Calu3 (cell line): ENCODE data around the gene MBD4. TPM values are rescaled to one million over a fixed set of nuclear protein-coding genes. Genes with fewer than 3 reads are reported as not detected.
"Not testable (repeated sequence)": the region's sequence is repeated elsewhere in the genome, so short reads cannot be mapped to it uniquely, and the experiment has no call there.

Experiments used
- BruUV-seq: library from RNA; stranded (reverse); fragments of 400-500 nt; replicated peaks from 2 replicates; lab custom pipeline; 2021; lab: Mats Ljungman, UMichigan
- CTCF ChIA-PET: fragments of 300-600 bp; sonication (Branson Sonifier 250); formaldehyde crosslinking; loops from one replicate; lab custom pipeline; 2022; ENCODE audit warnings: antibody characterized with exemption; lab: Charles Lee
- DNase-seq: peaks from one replicate; pipeline ENCODE4 v3.0.0; 2022
- H3K27ac Mint-ChIP-seq: one replicate; pipeline ENCODE4 v1.8.0; 2022; ENCODE audit warnings: mixed read lengths; ENCODE audit not compliant: unreplicated experiment
- H3K27me3 Mint-ChIP-seq: one replicate; pipeline ENCODE4 v1.8.0; 2022; ENCODE audit warnings: mixed read lengths; ENCODE audit not compliant: unreplicated experiment
- H3K36me3 Mint-ChIP-seq: one replicate; pipeline ENCODE4 v1.8.0; 2022; ENCODE audit warnings: mild to moderate bottlenecking, moderate library complexity, mixed read lengths; ENCODE audit not compliant: insufficient read depth, unreplicated experiment
- H3K4me1 Mint-ChIP-seq: one replicate; pipeline ENCODE4 v1.8.0; 2022; ENCODE audit warnings: mild to moderate bottlenecking, low read depth, mixed read lengths; ENCODE audit not compliant: unreplicated experiment
- H3K4me3 Mint-ChIP-seq: one replicate; pipeline ENCODE4 v1.8.0; 2022; ENCODE audit warnings: mild to moderate bottlenecking, low read depth, moderate library complexity, mixed read lengths; ENCODE audit not compliant: unreplicated experiment
- H3K9me3 Mint-ChIP-seq: one replicate; pipeline ENCODE4 v1.8.0; 2022; ENCODE audit warnings: low read depth, mixed read lengths; ENCODE audit not compliant: unreplicated experiment
- intact Hi-C: fragments of 100-400 bp; cut with micrococcal nuclease; formaldehyde crosslinking; loops from one replicate; pipeline ENCODE4 v1.10.0; 2022; ENCODE audit not compliant: unreplicated experiment
- total RNA-seq: library from RNA; stranded (reverse); gene quantifications from 2 replicates; pipeline ENCODE4 v1.2.3, GENCODE V29; 2022
- TF ChIP-seq, protein P1 (sequence below): fragments of 200-600 bp; IDR thresholded peaks from one replicate; pipeline ENCODE4 v1.8.0; 2022; ENCODE audit warnings: antibody characterized with exemption; ENCODE audit not compliant: unreplicated experiment

MBD4 gene
- total RNA-seq, 1 experiment from 2014 or later, result 52.3 TPM

DNA sequence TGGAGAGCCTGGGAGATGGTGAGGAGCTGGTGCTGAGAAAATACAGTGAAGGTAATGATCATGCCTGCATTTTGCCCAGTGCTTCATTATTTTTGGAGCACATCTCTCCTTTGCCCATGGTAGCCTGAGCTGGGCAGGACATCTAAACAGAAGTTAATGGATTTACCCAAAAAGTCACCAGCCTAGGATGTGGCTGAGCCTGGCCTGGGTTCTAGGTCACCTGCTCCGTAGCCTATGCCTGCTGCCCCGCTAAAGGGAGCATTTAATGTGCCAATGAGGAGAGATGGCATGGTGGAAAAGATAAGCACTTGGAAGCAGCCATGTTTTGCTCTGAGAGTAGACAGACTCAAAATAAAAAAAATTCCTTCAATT is 46.9 kb upstream of the MBD4 start:
- H3K4me1 Mint-ChIP-seq, result no peaks in the 10 kb centered on the region
- no peak overlapping the region for H3K27ac Mint-ChIP-seq
- BruUV-seq, result no TSS peak
- intact Hi-C loops, result no loop called here
- H3K27me3 Mint-ChIP-seq, result no peaks in the 10 kb centered on the region
- no peak overlapping the region for H3K4me3 Mint-ChIP-seq
- CTCF ChIA-PET, result interaction anchor here (0.6 to 1.4 kb wide), 2 partner anchors 46 to 172 kb away, joined by 3 read pairs; no protein-coding TSS in a partner anchor
- TF ChIP-seq, protein P1, sequence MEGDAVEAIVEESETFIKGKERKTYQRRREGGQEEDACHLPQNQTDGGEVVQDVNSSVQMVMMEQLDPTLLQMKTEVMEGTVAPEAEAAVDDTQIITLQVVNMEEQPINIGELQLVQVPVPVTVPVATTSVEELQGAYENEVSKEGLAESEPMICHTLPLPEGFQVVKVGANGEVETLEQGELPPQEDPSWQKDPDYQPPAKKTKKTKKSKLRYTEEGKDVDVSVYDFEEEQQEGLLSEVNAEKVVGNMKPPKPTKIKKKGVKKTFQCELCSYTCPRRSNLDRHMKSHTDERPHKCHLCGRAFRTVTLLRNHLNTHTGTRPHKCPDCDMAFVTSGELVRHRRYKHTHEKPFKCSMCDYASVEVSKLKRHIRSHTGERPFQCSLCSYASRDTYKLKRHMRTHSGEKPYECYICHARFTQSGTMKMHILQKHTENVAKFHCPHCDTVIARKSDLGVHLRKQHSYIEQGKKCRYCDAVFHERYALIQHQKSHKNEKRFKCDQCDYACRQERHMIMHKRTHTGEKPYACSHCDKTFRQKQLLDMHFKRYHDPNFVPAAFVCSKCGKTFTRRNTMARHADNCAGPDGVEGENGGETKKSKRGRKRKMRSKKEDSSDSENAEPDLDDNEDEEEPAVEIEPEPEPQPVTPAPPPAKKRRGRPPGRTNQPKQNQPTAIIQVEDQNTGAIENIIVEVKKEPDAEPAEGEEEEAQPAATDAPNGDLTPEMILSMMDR, result no peak
- DNase-seq, result no peak
- no peaks in the 10 kb centered on the region for H3K36me3 Mint-ChIP-seq
- H3K9me3 Mint-ChIP-seq, result no peaks in the 10 kb centered on the region

DNA sequence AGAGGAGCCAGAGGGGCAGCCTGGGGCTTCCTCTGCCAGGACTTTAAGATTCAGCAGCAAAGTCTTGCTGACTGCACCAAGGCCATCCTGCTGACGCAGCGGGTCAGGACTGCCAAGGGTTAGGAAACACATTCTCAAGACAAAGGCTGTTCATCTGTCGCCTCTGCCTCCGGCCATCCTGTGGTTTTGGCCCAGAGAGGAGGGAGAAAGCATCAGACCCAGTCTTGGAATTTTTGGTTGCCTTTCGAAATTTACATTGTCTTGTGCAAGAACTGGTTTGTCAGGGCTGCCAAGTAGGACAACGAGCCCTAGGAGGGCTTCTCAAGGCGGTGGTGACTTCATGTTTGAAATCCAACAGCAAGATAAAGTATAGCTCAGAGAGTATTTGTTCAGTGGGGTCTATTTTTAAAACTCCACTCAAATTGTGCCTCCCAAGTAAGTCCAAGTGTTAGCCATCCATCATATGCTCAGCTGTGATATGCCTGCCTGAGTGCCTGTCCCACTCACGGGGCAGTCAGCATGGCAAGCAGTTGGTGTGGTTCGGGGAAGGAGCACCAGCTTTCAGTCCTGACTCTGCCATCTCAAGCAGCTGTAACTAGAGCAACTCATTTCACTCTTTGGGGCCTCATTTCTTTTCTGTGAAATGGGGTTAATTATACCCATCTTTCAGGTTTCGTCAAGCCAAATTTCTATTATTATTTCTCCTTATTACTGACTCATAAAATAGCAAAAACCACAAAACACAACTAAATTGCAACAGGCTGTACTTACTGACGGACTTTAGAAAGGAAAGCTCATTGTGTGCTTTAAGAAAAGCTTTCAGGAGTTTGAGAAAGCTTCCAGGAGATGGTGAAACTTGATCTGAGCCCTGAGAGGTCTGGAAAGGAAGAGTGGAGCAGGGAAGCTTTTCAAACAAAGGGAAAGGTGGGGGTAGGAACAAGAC is 46.2 kb upstream of the MBD4 start:
- no peaks in the 10 kb centered on the region for H3K4me1 Mint-ChIP-seq
- BruUV-seq, result no TSS peak

DNA sequence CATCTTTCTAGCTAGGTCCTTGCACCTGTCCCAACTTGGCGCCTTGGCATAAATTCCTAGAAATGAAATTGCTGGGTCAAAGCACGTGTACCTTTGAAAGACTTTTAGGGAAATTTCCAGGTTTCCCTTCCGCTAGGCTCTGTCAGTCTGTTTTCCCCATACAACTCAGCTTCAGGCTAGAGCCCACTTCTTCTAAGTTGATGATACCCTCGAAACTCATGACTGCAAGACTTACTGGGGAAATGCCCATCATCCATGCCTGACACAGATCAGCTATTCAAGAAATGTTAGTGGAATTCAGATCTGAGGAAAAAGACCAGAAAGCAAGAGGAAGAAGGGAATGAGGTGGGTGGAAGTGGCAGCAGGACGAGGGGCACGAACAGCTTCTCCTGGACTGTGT is 45.4 kb upstream of the MBD4 start:
- BruUV-seq, H3K36me3 Mint-ChIP-seq, H3K27me3 Mint-ChIP-seq, H3K9me3 Mint-ChIP-seq, H3K27ac Mint-ChIP-seq, H3K4me1 Mint-ChIP-seq, H3K4me3 Mint-ChIP-seq, DNase-seq, intact Hi-C loops: not testable (repeated sequence)
- CTCF ChIA-PET, result interaction anchor here (0.8 kb wide), 1 partner anchor 141 kb away, joined by 3 read pairs; no protein-coding TSS in a partner anchor

More for the DNA sequence above, 46.2 kb upstream of the MBD4 start:
- H3K9me3 Mint-ChIP-seq, result no peaks in the 10 kb centered on the region
- CTCF ChIA-PET, result interaction anchor here (0.6 to 1.4 kb wide), 3 partner anchors 45 to 173 kb away, joined by 3 read pairs; no protein-coding TSS in a partner anchor
- H3K4me3 Mint-ChIP-seq, result no peak overlapping the region
- H3K27me3 Mint-ChIP-seq, result no peaks in the 10 kb centered on the region
- intact Hi-C loops, result no loop called here
- H3K27ac Mint-ChIP-seq, result no peak overlapping the region
- H3K36me3 Mint-ChIP-seq, result no peaks in the 10 kb centered on the region
- DNase-seq, result no peak
- TF ChIP-seq, protein P1, result no peak

DNA sequence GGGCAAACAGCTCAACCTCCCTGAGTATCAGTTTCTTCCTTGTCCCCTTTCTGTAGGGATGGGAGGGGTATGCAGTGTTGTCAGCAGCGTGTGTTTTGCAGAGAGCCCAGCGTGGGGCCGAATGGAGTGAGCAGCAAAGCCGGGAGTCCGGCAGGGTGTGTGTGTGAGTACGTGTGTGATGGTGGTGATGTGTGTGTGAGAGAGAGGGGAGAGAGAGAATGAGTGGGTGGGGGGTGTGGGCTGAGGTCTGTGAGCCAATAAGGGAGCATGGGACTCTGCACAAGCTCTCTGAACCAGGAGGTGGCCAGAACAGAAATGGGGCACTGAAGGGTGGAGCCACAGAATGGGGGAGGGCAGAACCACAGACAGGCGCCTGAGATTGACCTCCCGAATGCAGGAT is 44.1 kb upstream of the MBD4 start:
- no peak overlapping the region for H3K27ac Mint-ChIP-seq
- no peaks in the 10 kb centered on the region for H3K9me3 Mint-ChIP-seq
- CTCF ChIA-PET, result no interaction called here
- H3K27me3 Mint-ChIP-seq, result no peaks in the 10 kb centered on the region
- no peaks in the 10 kb centered on the region for H3K36me3 Mint-ChIP-seq
- intact Hi-C loops, result no loop called here
- H3K4me3 Mint-ChIP-seq, result no peak overlapping the region
- no peak for DNase-seq
- TF ChIP-seq, protein P1, result no peak
- H3K4me1 Mint-ChIP-seq, result no peaks in the 10 kb centered on the region
- BruUV-seq, result no TSS peak

DNA sequence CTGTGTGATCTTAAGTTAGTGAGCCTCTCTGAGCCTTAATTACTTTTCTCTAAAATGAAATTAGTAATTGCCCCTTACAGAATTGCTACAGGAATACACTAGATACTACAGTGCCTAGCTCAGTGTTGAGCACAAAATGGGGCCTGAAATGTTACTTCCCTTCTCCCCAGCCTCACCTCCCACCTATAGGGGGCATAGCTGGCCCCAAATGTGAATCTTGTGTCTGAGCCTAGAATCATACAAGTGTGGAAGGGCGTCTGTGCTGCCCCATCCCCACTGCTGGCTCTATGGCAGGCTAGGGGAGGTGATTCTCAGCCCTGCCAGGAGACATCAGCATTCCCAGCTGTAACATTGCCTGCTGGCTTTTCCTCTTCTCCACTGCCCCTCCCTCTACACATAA is 43.0 kb upstream of the MBD4 start:
- no peak overlapping the region for H3K27ac Mint-ChIP-seq
- no TSS peak for BruUV-seq
- intact Hi-C loops, result no loop called here

More for the DNA sequence above, 43.0 kb upstream of the MBD4 start:
- CTCF ChIA-PET, result no interaction called here
- TF ChIP-seq, protein P1, result no peak
- no peaks in the 10 kb centered on the region for H3K4me1 Mint-ChIP-seq
- no peaks in the 10 kb centered on the region for H3K36me3 Mint-ChIP-seq
- no peaks in the 10 kb centered on the region for H3K9me3 Mint-ChIP-seq
- H3K4me3 Mint-ChIP-seq, result no peak overlapping the region
- DNase-seq, result no peak
- no peaks in the 10 kb centered on the region for H3K27me3 Mint-ChIP-seq
